K562 (cell line): ENCODE results near the gene HMGCLL1. TPM values are rescaled to one million over a fixed set of nuclear protein-coding genes. Genes with fewer than 3 reads are reported as not detected.

Experiments
- ATAC-seq: fragments of 200-7000 bp; cut with Tn5 transposase; 3 replicates; pipeline ENCODE4 v1.9.1; 2020; ENCODE audit warnings: moderate library complexity
- BruUV-seq: library from RNA; stranded (reverse); fragments of 400-500 nt; replicated peaks from 2 replicates; lab custom pipeline; 2021; lab: Mats Ljungman, UMichigan
- CTCF ChIA-PET: fragments of 300-600 bp; formaldehyde crosslinking; extraction: SDS; loops from one replicate; lab custom pipeline; 2021; ENCODE audit warnings: low intra/inter-chr PET ratio; lab: Yijun Ruan, JAX
- POLR2A ChIA-PET: fragments of 300-600, 350-650 bp; sonication (Branson Sonifier 250); formaldehyde crosslinking; extraction: SDS; loops from one replicate; lab custom pipeline; 2021; ENCODE audit warnings: antibody characterized with exemption, inconsistent platforms; lab: Yijun Ruan, JAX
- DNase-seq, 4 experiments: peaks; one replicate each; pipeline versions ENCODE4 v3.0.0 to v3.0.0-alpha.2; 2011 to 2018; ENCODE audit warnings: low spot score in 3 of 4, mixed read lengths in 3 of 4; ENCODE audit errors: extremely low read depth in 1 of 4
- FAIRE-seq: peaks from 2 replicates; lab custom pipeline; 2011; peaks lifted over from hg19 to GRCh38; lab: Jason Lieb, UNC
- H2AFZ ChIP-seq: 2 replicates; pipeline ENCODE4 v1.6.0; 2011; ENCODE audit warnings: low read depth, low read length, control low read depth, inconsistent platforms
- H3K27ac ChIP-seq: fragments of 200-600 bp; 3 replicates; pipeline ENCODE4 v1.8.0; 2011; ENCODE audit warnings: low read depth, mild to moderate bottlenecking, control low read depth, inconsistent platforms, low read length, moderate library complexity, mixed read lengths; ENCODE audit errors: extremely low read depth
- H3K27me3 ChIP-seq, 2 experiments: fragments of 300-600 bp in 1 of 2; 2 replicates in 1 of 2; 3 replicates in 1 of 2; pipeline versions ENCODE4 v1.6.0 to v1.8.0; 2011; ENCODE audit warnings: inconsistent platforms in 2 of 2, low read length in 2 of 2, mild to moderate bottlenecking in 1 of 2, mixed read lengths in 1 of 2, moderate library complexity in 1 of 2; ENCODE audit not compliant: control insufficient read depth in 2 of 2, insufficient read depth in 2 of 2
- H3K36me3 ChIP-seq: fragments of 300-600 bp; 3 replicates; pipeline ENCODE4 v1.8.0; 2011; ENCODE audit warnings: mild to moderate bottlenecking, low read length, inconsistent platforms; ENCODE audit not compliant: control insufficient read depth, insufficient read depth
- H3K4me1 ChIP-seq, 2 experiments: fragments of 200-600 bp in 1 of 2; replicated peaks in 1 of 2; 2 replicates in 1 of 2; 3 replicates in 1 of 2; pipeline versions ENCODE4 v1.5.1 to v1.8.0; 2011; ENCODE audit warnings: inconsistent platforms in 2 of 2, low read length in 2 of 2, mild to moderate bottlenecking in 1 of 2, mixed read lengths in 1 of 2, moderate library complexity in 1 of 2; ENCODE audit not compliant: control insufficient read depth in 2 of 2, insufficient read depth in 2 of 2
- H3K4me2 ChIP-seq: 2 replicates; pipeline ENCODE4 v1.6.1; 2011; ENCODE audit warnings: low read length, control low read depth, inconsistent platforms, mixed read lengths; ENCODE audit not compliant: insufficient read depth
- H3K4me3 ChIP-seq: fragments of 200-600 bp; sonication (generic), shearing (Covaris generic); 2 replicates; pipeline ENCODE4 v1.5.1; 2016; ENCODE audit warnings: control low read depth, inconsistent platforms
- H3K79me2 ChIP-seq: fragments of 200-600 bp; 3 replicates; pipeline ENCODE4 v1.8.0; 2011; ENCODE audit warnings: low read length, inconsistent platforms; ENCODE audit not compliant: control insufficient read depth, insufficient read depth
- H3K9ac ChIP-seq, 2 experiments: 2 replicates each; pipeline versions ENCODE4 v1.6.0 to v1.6.1; 2011; ENCODE audit warnings: low read depth in 2 of 2, low read length in 2 of 2, control low read depth in 1 of 2, inconsistent platforms in 1 of 2, mild to moderate bottlenecking in 1 of 2, mixed read lengths in 1 of 2; ENCODE audit not compliant: insufficient read depth in 1 of 2
- H3K9me1 ChIP-seq: one replicate; pipeline ENCODE4 v1.6.0; 2011; ENCODE audit warnings: inconsistent platforms, mild to moderate bottlenecking, low read length, moderate library complexity; ENCODE audit not compliant: control insufficient read depth, insufficient read depth
- H3K9me3 ChIP-seq: replicated peaks from 2 replicates; pipeline ENCODE4 v1.5.1; 2011; ENCODE audit warnings: low read depth, low read length, inconsistent platforms; ENCODE audit not compliant: control insufficient read depth, insufficient read depth
- H4K20me1 ChIP-seq: replicated peaks from 2 replicates; pipeline ENCODE4 v1.6.1; 2011; ENCODE audit warnings: low read length, inconsistent platforms, mixed read lengths; ENCODE audit not compliant: control insufficient read depth, insufficient read depth
- CAMTA2 ChIP-seq: fragments of 250-450 bp; sonication (Bioruptor Pico); conservative IDR thresholded peaks from 2 replicates; pipeline ENCODE4 v1.5.1; 2022
- DMBX1 ChIP-seq: fragments of 250-450 bp; sonication (Bioruptor Pico); IDR thresholded peaks from 2 replicates; pipeline ENCODE4 v1.8.0; 2022; ENCODE audit warnings: inconsistent platforms, mild to moderate bottlenecking, moderate library complexity, borderline replicate concordance
- HDAC1 ChIP-seq, 2 experiments: fragments of 450-650 bp; IDR thresholded peaks; 2 replicates each; pipeline ENCODE4 v1.6.1; 2016 to 2017; ENCODE audit warnings: inconsistent platforms in 1 of 2, mild to moderate bottlenecking in 1 of 2, moderate library complexity in 1 of 2
- MCM3 ChIP-seq: fragments of 450-650 bp; IDR thresholded peaks from 2 replicates; pipeline ENCODE4 v1.6.1; 2016
- NUFIP1 ChIP-seq: fragments of 450-650 bp; IDR thresholded peaks from 2 replicates; pipeline ENCODE4 v1.6.1; 2018; ENCODE audit not compliant: partially characterized antibody
- PHB2 ChIP-seq: fragments of 450-650 bp; IDR thresholded peaks from 2 replicates; pipeline ENCODE4 v1.6.1; 2017; ENCODE audit warnings: low read depth
- TAF9B ChIP-seq: fragments of 450-650 bp; IDR thresholded peaks from 2 replicates; pipeline ENCODE4 v1.6.1; 2018; ENCODE audit warnings: mild to moderate bottlenecking; ENCODE audit not compliant: partially characterized antibody
- in situ Hi-C: fragments of 300-500 bp; cut with MboI; formaldehyde crosslinking; loops from 4 replicates; pipeline ENCODE4 v1.15.0; 2018; ENCODE audit warnings: inconsistent platforms, mixed read lengths
- intact Hi-C: fragments of 100-400 bp; cut with micrococcal nuclease; formaldehyde crosslinking; loops from 2 replicates; pipeline ENCODE4 v1.14.2; 2022
- polyA plus RNA-seq, 8 experiments: library from polyadenylated mRNA; depleted of rRNA in 4 of 8; stranded (reverse) in 5 of 8; unstranded in 3 of 8; fragments of >200 nt; fragmentation: Nextera tagmentation in 2 of 8; fragmentation: Illumina TruSeq in 1 of 8; extraction: Ambion mirVana in 2 of 8; extraction: Trizol in 1 of 8; gene quantifications; 2 replicates each; pipeline versions ENCODE4 v1.2.1 to v1.2.3, GENCODE V29; 2011 to 2014; ENCODE audit warnings: inconsistent platforms in 1 of 8, missing spikeins in 1 of 8
- total RNA-seq, 7 experiments: library from RNA; depleted of rRNA in 6 of 7; stranded (reverse); fragments of >200 nt in 6 of 7; fragmentation: Illumina TruSeq in 2 of 7; extraction: Trizol in 2 of 7; gene quantifications; 2 replicates each; pipeline versions ENCODE4 v1.2.1 to v1.2.3, GENCODE V29; 2011 to 2021; ENCODE audit warnings: low replicate concordance in 1 of 7
- TF ChIP-seq, protein P1 (sequence below): sonication (generic); formaldehyde crosslinking; IDR thresholded peaks from 2 replicates; pipeline ENCODE4 v1.8.1; 2023; ENCODE audit warnings: mild to moderate bottlenecking, missing genetic modification reagents

HMGCLL1 gene
- total and polyA plus RNA-seq, 9 of the 15 experiments (the other 6 are each of a cell fraction or from before 2014, with no cell fraction given) = not detected

DNA sequence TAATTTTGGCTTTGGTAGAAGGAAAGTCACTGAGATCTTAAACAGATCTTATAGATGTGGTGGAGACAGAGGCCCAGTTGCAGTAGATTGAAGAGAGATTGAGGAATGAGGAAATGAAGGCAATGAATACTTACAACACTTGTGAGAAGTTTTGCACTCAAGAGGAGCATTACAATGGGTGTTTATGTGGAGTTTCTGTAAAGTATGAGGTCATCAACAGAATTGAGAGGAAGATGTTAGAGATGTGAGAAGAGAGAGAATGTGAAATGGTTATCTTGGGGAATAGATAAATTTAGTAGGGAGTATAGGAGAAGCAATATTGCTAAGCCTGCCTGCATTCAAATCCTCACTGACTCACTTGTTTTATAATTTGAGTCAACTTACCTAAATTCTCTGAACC, 168.3 kb downstream of the HMGCLL1 start:
- H3K4me2 ChIP-seq = no peak overlapping the region
- ChIA-PET POLR2A (no interaction called here), CTCF (no interaction called here)
- no peak for TF ChIP-seq HDAC1 (IDR thresholded peaks at IDR 0.05)
- TF ChIP-seq NUFIP1 = no peak
- TF ChIP-seq, protein P1, sequence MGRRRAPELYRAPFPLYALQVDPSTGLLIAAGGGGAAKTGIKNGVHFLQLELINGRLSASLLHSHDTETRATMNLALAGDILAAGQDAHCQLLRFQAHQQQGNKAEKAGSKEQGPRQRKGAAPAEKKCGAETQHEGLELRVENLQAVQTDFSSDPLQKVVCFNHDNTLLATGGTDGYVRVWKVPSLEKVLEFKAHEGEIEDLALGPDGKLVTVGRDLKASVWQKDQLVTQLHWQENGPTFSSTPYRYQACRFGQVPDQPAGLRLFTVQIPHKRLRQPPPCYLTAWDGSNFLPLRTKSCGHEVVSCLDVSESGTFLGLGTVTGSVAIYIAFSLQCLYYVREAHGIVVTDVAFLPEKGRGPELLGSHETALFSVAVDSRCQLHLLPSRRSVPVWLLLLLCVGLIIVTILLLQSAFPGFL (CRISPR knock-in tag) = no peak
- TF ChIP-seq CAMTA2 (CRISPR knock-in tag) = no peak
- no peak for TF ChIP-seq PHB2
- no peak for TF ChIP-seq TAF9B
- no peak for TF ChIP-seq MCM3
- no peak for TF ChIP-seq DMBX1 (CRISPR knock-in tag)
- H3K27me3 ChIP-seq = no peaks in the 10 kb centered on the region
- no peak overlapping the region for H3K27ac ChIP-seq
- H3K9me3 ChIP-seq = no peaks in the 10 kb centered on the region; the same call in 1 of the 2 replicates
- H3K36me3 ChIP-seq = no peaks in the 10 kb centered on the region
- H3K79me2 ChIP-seq = no peaks in the 10 kb centered on the region
- H3K4me3 ChIP-seq = no peak overlapping the region
- no peaks in the 10 kb centered on the region for H3K4me1 ChIP-seq
- in situ Hi-C loops = no loop called here
- no peaks in the 10 kb centered on the region for H3K9me1 ChIP-seq
- H3K9ac ChIP-seq = no peak overlapping the region
- FAIRE-seq = no peak
- no peak overlapping the region for H2AFZ ChIP-seq
- no peak for DNase-seq
- no peaks in the 10 kb centered on the region for H4K20me1 ChIP-seq
- no TSS peak for BruUV-seq
- no peak for ATAC-seq
- intact Hi-C loops = no loop called here
